Thyroid gland (tissue), 4 donors: ENCODE results near the gene TPMT.

Source experiments
- POLR2A ChIP-seq, 2 donors: fragments of 450-650 bp; IDR thresholded peaks; one replicate each; pipeline ENCODE4 v1.6.1; 2017; ENCODE audit warnings: antibody characterized with exemption in 2 of 2, mild to moderate bottlenecking in 2 of 2, moderate library complexity in 1 of 2
- TF ChIP-seq, protein P1 (sequence below), 6 experiments: fragments of 200-600 bp in 3 of 6; fragments of 450-650 bp in 3 of 6; sonication (generic) in 3 of 6; IDR thresholded peaks; one replicate each; pipeline ENCODE4 v1.5.1; 2016 to 2019; ENCODE audit warnings: antibody characterized with exemption in 6 of 6, mild to moderate bottlenecking in 2 of 6, inconsistent platforms in 1 of 6, moderate library complexity in 1 of 6

DNA sequence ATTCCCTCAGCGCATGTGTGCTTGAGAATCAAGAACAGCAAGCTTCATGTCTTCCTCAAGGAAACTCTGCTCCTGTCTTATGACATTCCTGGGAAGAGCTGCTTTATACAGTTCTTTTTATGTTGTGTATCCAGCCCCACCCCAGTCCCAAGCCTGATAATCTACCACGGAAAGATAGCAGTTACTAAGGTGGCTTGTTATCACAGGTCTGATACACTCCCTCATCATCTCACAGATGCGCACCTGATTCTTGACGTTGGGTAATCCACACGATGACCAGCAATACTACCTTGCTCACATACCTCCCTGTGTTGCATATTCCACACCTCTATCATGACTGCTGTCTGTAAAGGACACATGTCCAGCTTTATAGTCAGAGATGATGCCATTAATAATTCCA lies 35.6 kb downstream of the TPMT start:
- TF ChIP-seq, protein P1, sequence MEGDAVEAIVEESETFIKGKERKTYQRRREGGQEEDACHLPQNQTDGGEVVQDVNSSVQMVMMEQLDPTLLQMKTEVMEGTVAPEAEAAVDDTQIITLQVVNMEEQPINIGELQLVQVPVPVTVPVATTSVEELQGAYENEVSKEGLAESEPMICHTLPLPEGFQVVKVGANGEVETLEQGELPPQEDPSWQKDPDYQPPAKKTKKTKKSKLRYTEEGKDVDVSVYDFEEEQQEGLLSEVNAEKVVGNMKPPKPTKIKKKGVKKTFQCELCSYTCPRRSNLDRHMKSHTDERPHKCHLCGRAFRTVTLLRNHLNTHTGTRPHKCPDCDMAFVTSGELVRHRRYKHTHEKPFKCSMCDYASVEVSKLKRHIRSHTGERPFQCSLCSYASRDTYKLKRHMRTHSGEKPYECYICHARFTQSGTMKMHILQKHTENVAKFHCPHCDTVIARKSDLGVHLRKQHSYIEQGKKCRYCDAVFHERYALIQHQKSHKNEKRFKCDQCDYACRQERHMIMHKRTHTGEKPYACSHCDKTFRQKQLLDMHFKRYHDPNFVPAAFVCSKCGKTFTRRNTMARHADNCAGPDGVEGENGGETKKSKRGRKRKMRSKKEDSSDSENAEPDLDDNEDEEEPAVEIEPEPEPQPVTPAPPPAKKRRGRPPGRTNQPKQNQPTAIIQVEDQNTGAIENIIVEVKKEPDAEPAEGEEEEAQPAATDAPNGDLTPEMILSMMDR (IDR thresholded peaks at IDR 0.05): no peak
- TF ChIP-seq POLR2A (IDR thresholded peaks at IDR 0.05): no peak
